GM10248 (cell line): Measurements from ENCODE around the gene LRCH1.

Experiments used
- CTCF ChIA-PET: fragments of 300-600 bp; sonication (Branson Sonifier 250); formaldehyde crosslinking; extraction: SDS; loops from one replicate; lab custom pipeline; 2021; ENCODE audit warnings: antibody characterized with exemption; lab: Yijun Ruan, JAX
- POLR2A ChIA-PET: fragments of 350-650 bp; sonication (Branson Sonifier 250); formaldehyde crosslinking; extraction: SDS; loops from one replicate; lab custom pipeline; 2020; ENCODE audit warnings: antibody characterized with exemption; lab: Yijun Ruan, JAX
- DNase-seq: peaks from one replicate; pipeline ENCODE4 v3.0.0; 2012; ENCODE audit errors: extremely low spot score
- TF ChIP-seq, protein P1 (sequence below): IDR thresholded peaks from 2 replicates; pipeline ENCODE4 v1.5.1; 2012; ENCODE audit warnings: mild to moderate bottlenecking, low read depth; ENCODE audit errors: extremely low read depth, missing control alignments, control extremely low read depth

The LRCH1 gene

DNA sequence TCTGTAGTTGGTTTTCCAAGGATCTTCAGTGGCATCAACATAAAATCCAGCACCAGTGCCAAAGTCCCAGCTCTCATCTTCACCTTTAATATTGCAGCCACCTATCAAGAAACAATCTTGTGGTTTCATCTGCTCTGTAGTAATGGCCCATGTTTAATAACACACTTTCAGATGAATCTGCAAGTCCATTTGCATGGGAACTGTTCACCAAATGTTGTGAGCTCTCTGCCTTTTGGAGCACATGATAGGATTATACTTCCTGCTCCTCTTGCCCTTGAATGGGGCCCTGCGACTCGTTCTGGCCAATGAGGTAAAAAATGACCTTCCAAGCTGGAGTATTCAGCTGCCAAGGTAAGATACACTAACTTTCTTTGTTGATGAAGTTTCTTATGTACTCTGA is 229.7 kb downstream of the LRCH1 start:
- ChIA-PET POLR2A (no interaction called here), CTCF (no interaction called here)
- no peak for DNase-seq
- TF ChIP-seq, protein P1, sequence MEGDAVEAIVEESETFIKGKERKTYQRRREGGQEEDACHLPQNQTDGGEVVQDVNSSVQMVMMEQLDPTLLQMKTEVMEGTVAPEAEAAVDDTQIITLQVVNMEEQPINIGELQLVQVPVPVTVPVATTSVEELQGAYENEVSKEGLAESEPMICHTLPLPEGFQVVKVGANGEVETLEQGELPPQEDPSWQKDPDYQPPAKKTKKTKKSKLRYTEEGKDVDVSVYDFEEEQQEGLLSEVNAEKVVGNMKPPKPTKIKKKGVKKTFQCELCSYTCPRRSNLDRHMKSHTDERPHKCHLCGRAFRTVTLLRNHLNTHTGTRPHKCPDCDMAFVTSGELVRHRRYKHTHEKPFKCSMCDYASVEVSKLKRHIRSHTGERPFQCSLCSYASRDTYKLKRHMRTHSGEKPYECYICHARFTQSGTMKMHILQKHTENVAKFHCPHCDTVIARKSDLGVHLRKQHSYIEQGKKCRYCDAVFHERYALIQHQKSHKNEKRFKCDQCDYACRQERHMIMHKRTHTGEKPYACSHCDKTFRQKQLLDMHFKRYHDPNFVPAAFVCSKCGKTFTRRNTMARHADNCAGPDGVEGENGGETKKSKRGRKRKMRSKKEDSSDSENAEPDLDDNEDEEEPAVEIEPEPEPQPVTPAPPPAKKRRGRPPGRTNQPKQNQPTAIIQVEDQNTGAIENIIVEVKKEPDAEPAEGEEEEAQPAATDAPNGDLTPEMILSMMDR: no peak

DNA sequence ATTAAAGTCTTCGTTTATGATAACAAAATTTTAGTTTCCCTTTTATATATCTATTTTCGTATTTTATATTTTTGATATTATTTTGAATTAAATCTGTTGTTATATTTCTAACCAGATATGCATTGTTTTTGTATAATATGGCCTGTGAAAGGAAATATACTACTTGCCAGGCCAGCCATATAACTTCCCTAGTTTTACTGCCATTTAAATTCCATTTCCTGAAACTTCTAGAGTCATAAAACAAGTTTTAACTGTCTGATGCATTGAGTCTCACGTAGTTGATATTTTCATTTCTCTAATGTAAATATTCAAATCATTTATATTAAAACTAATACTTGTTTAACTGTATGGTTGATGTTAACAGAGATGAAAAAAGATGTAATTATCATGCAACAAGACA is 230.5 kb downstream of the LRCH1 start:
- ChIA-PET CTCF (no interaction called here), POLR2A (no interaction called here)
- DNase-seq: no peak
- TF ChIP-seq, protein P1: no peak

DNA sequence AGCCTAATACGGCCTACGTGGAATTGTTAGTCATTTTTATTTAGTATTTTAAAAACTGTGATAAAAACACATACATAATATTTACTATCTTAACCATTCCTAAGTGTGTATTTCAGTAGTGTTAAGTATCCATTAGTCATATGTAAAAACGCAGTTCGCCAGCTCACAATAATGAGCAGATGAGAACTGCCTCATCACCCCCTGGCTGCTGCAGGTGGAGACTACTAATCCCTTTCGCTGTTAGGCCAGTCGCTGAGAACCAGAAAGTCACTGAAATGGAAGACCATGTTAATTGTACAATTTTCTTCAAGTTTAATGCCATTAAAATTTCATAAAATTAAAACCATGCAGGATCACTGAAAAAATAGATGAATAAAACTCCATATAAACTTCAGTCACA is 242.4 kb downstream of the LRCH1 start:
- ChIA-PET POLR2A (no interaction called here), CTCF (interaction anchor here (0.7 kb wide), 1 partner anchor 10 kb away, joined by 4 read pairs; no protein-coding TSS in a partner anchor)
- DNase-seq: no peak
- TF ChIP-seq, protein P1: no peak

DNA sequence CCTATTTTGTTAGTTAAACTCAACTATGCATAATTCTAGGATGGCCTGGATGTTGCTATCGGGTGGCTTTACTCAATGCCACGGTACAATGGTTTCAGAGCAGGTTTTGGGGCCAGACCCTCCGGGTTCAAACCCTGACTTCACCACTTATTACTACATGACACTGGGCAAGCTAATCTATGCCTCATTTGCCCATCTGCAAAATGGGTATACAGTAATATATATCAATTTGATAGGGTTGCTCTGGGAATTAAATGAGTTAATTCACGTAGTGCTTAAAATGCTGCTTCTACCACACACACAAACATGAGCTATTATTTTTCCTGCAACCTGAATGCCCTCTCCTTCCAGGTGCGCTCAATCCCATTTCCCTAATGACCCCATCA is 243.2 kb downstream of the LRCH1 start:
- POLR2A ChIA-PET: no interaction called here
- TF ChIP-seq, protein P1: no peak
- CTCF ChIA-PET: no interaction called here
- no peak for DNase-seq

DNA sequence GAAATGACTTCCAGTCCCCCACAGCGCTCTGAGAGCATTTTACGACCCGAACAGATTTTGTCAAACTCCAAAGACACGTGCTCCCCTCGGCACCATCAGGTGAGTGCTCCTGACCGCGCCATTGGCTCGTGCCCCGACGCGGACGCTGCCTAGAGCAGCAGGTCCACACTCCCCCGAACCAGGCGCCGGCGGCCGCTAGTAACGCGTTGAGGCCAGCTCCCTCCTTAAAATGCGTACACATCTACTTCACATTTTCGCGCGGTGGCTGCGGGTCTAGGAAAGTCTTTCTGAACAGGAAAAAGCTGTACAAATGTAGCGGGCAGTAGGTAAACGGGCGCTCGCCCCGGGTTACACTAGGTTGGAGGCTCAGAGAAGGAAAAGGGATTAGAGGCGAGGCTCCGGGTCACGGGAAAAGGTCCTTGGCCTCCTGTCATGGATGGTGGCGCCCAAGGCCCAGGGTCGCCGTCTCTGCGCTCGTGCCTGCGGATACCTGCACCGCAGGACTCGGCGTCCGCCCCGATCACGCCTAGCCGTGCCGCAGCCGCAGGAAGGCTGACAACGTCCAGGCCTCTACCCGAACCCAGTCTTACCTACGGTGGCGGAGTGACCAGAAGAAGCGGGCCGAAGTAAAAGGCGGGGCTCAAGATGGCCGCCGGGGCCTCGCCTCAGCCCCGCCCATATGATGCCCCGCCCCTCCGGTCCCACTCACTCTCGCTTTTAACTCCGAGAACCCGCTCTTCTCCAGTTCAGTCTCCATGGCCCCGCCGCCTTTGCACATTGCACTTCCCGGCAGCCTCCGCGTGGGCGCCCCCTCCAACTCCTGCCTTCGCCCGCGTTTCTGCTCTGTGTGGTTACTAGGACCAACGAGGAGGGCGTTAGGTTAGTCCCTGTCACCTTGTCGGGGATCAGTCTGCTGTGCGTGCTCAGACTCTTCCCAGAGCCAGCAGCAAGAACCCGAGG is 243.8 kb downstream of the LRCH1 start, which contains the start of gene ESD:
TSS of gene ESD (minus strand) at position 647 of the 960 bp plus-strand sequence. CDS start 5,748 bp downstream, outside the sequence.
- ChIA-PET POLR2A (no interaction called here), CTCF (interaction anchor here (0.8 kb wide), 1 partner anchor 15 kb away, joined by 3 read pairs; no protein-coding TSS in a partner anchor)
- DNase-seq: peak; percentile 94
- TF ChIP-seq, protein P1: no peak

DNA sequence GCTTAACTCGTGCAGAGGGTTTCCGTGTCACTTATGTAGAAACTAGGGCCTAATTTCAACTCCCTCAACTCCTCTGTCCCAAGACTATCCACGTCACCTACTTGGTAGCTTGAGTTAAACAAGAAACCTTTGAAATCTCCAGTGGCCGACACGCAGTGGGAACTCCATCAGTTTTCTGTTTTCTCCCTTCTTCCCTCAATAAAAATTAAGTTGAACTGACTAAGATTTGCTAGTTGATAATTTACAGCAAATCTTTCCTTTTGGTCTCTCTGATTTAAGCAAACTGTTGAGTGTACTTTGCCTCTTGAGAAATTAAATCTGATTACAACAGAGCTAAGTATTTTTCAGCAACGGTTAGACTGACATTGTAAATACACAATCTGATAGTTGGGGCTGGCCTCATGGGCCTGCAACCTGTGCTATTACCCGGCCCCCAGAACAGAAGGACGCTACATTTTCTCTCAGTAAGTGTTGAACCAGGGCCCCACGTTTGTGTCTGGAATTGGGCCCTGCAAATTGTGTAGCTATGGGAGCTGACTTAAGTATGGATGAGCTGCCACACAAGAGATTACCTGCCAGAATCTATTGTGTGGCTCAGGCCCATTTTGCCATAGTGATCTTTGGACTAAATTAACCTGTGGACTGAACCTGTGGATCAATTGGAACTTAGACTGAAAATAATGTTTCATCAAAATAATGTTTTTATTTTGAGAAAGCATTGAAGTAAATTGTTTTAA is 244.7 kb downstream of the LRCH1 start:
- DNase-seq: no peak
- ChIA-PET POLR2A (no interaction called here), CTCF (interaction anchor here (0.8 kb wide), 1 partner anchor 14 kb away, joined by 3 read pairs; no protein-coding TSS in a partner anchor)
- TF ChIP-seq, protein P1: no peak
